Measurements from ENCODE around the gene THAP5. TPM values are rescaled to one million over a fixed set of nuclear protein-coding genes. Genes with fewer than 3 reads are reported as not detected.

THAP5 gene
- polyA plus RNA-seq, 1 donor (not counting 4 experiments of a cell fraction or from before 2014, with no cell fraction given): 9.2 TPM

DNA sequence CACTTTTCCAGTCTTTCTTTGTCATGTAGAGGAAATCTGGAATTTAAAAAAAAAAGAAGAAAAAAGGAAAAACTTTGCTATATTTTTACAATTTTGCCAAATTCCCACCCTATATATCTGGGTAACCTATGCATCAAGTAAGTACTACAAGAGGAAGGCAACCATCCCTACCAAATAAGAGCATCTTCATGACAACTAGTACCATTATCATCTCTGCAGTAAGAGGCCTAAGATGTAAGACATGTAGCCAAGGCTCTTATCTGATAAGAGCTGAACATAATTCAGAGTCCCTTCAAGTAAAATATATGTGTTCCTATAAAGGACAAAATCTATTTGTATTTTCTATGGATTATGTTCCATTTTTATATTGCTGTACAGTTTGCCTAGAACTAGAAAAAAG lies 3.5 kb downstream of the THAP5 start:
- no peak for DNase-seq (ENCODE audit: low read depth, low spot score)
- H3K4me2 ChIP-seq (ENCODE audit: control insufficient read depth, extremely low read depth, insufficient read depth, low read depth, low read length): no peak overlapping the region
- H4K20me1 ChIP-seq (ENCODE audit: control insufficient read depth, extremely low read depth, insufficient read depth, low read length): no peaks in the 10 kb centered on the region
- H3K9me1 ChIP-seq (ENCODE audit: control insufficient read depth, extremely low read depth, insufficient read depth, low read length): no peaks in the 10 kb centered on the region
- no peaks in the 10 kb centered on the region for H3K27me3 ChIP-seq (ENCODE audit: control insufficient read depth, extremely low read depth, insufficient read depth, low read length)
- H3K4me1 ChIP-seq (ENCODE audit: control insufficient read depth, extremely low read depth, insufficient read depth, low read length): peaks cover 13% of the 10 kb centered on the region
- H2AFZ ChIP-seq (ENCODE audit: control insufficient read depth, low read length): no peak overlapping the region
- FAIRE-seq: no peak
- H3K36me3 ChIP-seq (ENCODE audit: control insufficient read depth in 2 of 2, extremely low read depth in 1 of 2, insufficient read depth in 2 of 2, low read length in 2 of 2): no peaks in the 10 kb centered on the region
- H3K4me3 ChIP-seq (ENCODE audit: control insufficient read depth in 2 of 3, extremely low read depth in 1 of 3, insufficient read depth in 2 of 3, low read depth in 1 of 3, low read length in 3 of 3): no peak overlapping the region
- peaks cover 47% of the 10 kb centered on the region for H3K79me2 ChIP-seq (ENCODE audit: control insufficient read depth, insufficient read depth, low read length)
- no peaks in the 10 kb centered on the region for H3K9me3 ChIP-seq (ENCODE audit: control insufficient read depth, low read depth, low read length)
- dilution Hi-C loops (cut with MboI; ENCODE audit: extremely low pct_ligation_motif_present, low sequenced_read_pairs): no loop called here
- H3K9ac ChIP-seq (ENCODE audit: control insufficient read depth, extremely low read depth, insufficient read depth, low read length): no peak overlapping the region
- H3K27ac ChIP-seq (ENCODE audit: control insufficient read depth, insufficient read depth, low read length): no peak overlapping the region
- TF ChIP-seq EZH2 (IDR thresholded peaks at IDR 0.05; ENCODE audit: low read length): no peak

DNA sequence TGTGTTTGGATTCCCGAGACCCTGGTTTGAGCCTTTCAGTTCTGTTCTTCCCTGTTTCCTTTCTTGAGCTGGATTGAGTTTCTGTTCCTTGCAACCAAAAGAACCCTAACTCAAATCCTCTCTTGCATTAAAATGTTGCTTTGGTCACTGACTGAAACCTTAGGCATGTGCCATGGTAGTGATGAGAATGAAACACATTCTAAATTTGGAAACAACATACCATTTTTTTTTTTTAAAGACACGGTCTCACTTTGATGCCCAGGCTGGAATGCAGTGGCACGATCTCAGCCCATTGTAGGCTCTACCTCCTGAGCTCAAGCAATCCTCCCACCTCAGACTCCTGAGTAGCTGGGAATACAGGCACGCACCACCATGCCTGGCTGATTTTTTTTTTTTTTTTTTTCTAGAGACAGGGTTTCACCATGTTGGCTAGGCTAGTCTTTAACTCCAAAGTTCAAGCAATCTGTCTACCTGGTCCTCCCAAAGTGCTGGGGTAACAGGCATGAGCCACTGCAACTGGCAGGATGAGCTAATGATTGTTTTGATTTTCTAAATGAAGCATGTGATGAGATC lies 8.4 kb downstream of the THAP5 start:
- Histone ChIP-seq H3K79me2 (ENCODE audit: control insufficient read depth, insufficient read depth, low read length) (peaks cover 6% of the 10 kb centered on the region), H3K36me3 (ENCODE audit: control insufficient read depth in 2 of 2, extremely low read depth in 1 of 2, insufficient read depth in 2 of 2, low read length in 2 of 2) (no peaks in the 10 kb centered on the region), H3K9me3 (ENCODE audit: control insufficient read depth, low read depth, low read length) (no peaks in the 10 kb centered on the region), H3K27me3 (ENCODE audit: control insufficient read depth, extremely low read depth, insufficient read depth, low read length) (no peaks in the 10 kb centered on the region), H2AFZ (ENCODE audit: control insufficient read depth, low read length) (no peak overlapping the region), H3K9me1 (ENCODE audit: control insufficient read depth, extremely low read depth, insufficient read depth, low read length) (no peaks in the 10 kb centered on the region), H3K4me2 (ENCODE audit: control insufficient read depth, extremely low read depth, insufficient read depth, low read depth, low read length) (no peak overlapping the region), H4K20me1 (ENCODE audit: control insufficient read depth, extremely low read depth, insufficient read depth, low read length) (no peaks in the 10 kb centered on the region), H3K4me1 (ENCODE audit: control insufficient read depth, extremely low read depth, insufficient read depth, low read length) (no peaks in the 10 kb centered on the region), H3K27ac (ENCODE audit: control insufficient read depth, insufficient read depth, low read length) (no peak overlapping the region), H3K4me3 (ENCODE audit: control insufficient read depth in 2 of 3, extremely low read depth in 1 of 3, insufficient read depth in 2 of 3, low read depth in 1 of 3, low read length in 3 of 3) (no peak overlapping the region), H3K9ac (ENCODE audit: control insufficient read depth, extremely low read depth, insufficient read depth, low read length) (no peak overlapping the region)
- DNase-seq (ENCODE audit: low read depth, low spot score): no peak
- TF ChIP-seq EZH2 (IDR thresholded peaks at IDR 0.05; ENCODE audit: low read length): no peak
- no peak for TF ChIP-seq CTCF (optimal IDR thresholded peaks at IDR 0.05 in 1 of 3, IDR thresholded peaks at IDR 0.05 in 1 of 3, conservative IDR thresholded peaks at IDR 0.05 in 1 of 3; ENCODE audit: extremely low read depth in 1 of 3, insufficient read depth in 2 of 3, low read length in 3 of 3)
- no peak for FAIRE-seq
- dilution Hi-C loops (cut with MboI; ENCODE audit: extremely low pct_ligation_motif_present, low sequenced_read_pairs): no loop called here

DNA sequence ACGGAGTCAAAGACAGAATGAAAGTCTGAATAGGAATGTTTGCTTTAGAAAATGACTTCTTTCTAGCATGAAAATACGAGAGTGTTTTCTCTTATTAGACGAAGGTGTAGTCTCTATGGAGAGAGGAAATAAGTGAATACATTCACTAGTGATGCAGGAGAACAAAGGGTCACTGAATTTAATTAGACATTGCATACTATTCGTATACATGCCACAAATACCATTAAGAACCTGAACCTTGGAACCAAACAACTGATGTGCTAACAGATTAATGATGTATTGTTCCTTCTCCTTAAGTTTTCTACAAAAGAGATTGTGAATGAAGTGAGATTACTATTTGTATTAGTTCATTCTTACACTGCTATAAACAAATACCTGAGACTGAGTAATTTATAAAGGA lies 10.3 kb downstream of the THAP5 start:
- dilution Hi-C loops (cut with MboI; ENCODE audit: extremely low pct_ligation_motif_present, low sequenced_read_pairs): no loop called here

More for the DNA sequence above, 10.3 kb downstream of the THAP5 start:
- H3K36me3 ChIP-seq (ENCODE audit: control insufficient read depth in 2 of 2, extremely low read depth in 1 of 2, insufficient read depth in 2 of 2, low read length in 2 of 2): no peaks in the 10 kb centered on the region
- H2AFZ ChIP-seq (ENCODE audit: control insufficient read depth, low read length): no peak overlapping the region
- H3K4me2 ChIP-seq (ENCODE audit: control insufficient read depth, extremely low read depth, insufficient read depth, low read depth, low read length): no peak overlapping the region
- H3K9me1 ChIP-seq (ENCODE audit: control insufficient read depth, extremely low read depth, insufficient read depth, low read length): no peaks in the 10 kb centered on the region
- H4K20me1 ChIP-seq (ENCODE audit: control insufficient read depth, extremely low read depth, insufficient read depth, low read length): no peaks in the 10 kb centered on the region
- peaks cover 2% of the 10 kb centered on the region for H3K79me2 ChIP-seq (ENCODE audit: control insufficient read depth, insufficient read depth, low read length)
- DNase-seq (ENCODE audit: low read depth, low spot score) (no peak), FAIRE-seq (no peak)
- no peaks in the 10 kb centered on the region for H3K4me1 ChIP-seq (ENCODE audit: control insufficient read depth, extremely low read depth, insufficient read depth, low read length)
- H3K27ac ChIP-seq (ENCODE audit: control insufficient read depth, insufficient read depth, low read length): no peak overlapping the region
- H3K9ac ChIP-seq (ENCODE audit: control insufficient read depth, extremely low read depth, insufficient read depth, low read length): no peak overlapping the region
- H3K4me3 ChIP-seq (ENCODE audit: control insufficient read depth in 2 of 3, extremely low read depth in 1 of 3, insufficient read depth in 2 of 3, low read depth in 1 of 3, low read length in 3 of 3): no peak overlapping the region
- no peaks in the 10 kb centered on the region for H3K27me3 ChIP-seq (ENCODE audit: control insufficient read depth, extremely low read depth, insufficient read depth, low read length)
- H3K9me3 ChIP-seq (ENCODE audit: control insufficient read depth, low read depth, low read length): no peaks in the 10 kb centered on the region
- no peak for TF ChIP-seq EZH2 (IDR thresholded peaks at IDR 0.05; ENCODE audit: low read length)
- TF ChIP-seq CTCF (optimal IDR thresholded peaks at IDR 0.05 in 1 of 3, IDR thresholded peaks at IDR 0.05 in 1 of 3, conservative IDR thresholded peaks at IDR 0.05 in 1 of 3; ENCODE audit: extremely low read depth in 1 of 3, insufficient read depth in 2 of 3, low read length in 3 of 3): no peak
